Gastrocnemius medialis (tissue), 4 donors: ENCODE results near the gene COL28A1.

Experiments
- CTCF ChIP-seq, 5 experiments: fragments of 450-650 bp in 3 of 5; fragments of 200-600 bp in 2 of 5; sonication (generic) in 2 of 5; IDR thresholded peaks in 4 of 5; conservative IDR thresholded peaks in 1 of 5; 1 replicate in 4 of 5; 2 replicates in 1 of 5; pipeline ENCODE4 v1.5.1; 2016 to 2019; ENCODE audit warnings: antibody characterized with exemption in 5 of 5, mild to moderate bottlenecking in 3 of 5, moderate library complexity in 3 of 5
- POLR2A ChIP-seq, 2 donors: fragments of 450-650 bp; IDR thresholded peaks; one replicate each; pipeline ENCODE4 v1.6.1; 2017; ENCODE audit warnings: antibody characterized with exemption in 2 of 2, mild to moderate bottlenecking in 2 of 2, moderate library complexity in 2 of 2

GRCh38 chr7:7478569-7478968 lies 57.1 kb downstream of the COL28A1 start:
- TF ChIP-seq CTCF (IDR thresholded peaks at IDR 0.05 in 4 of 5, conservative IDR thresholded peaks at IDR 0.05 in 1 of 5) (no peak), POLR2A (IDR thresholded peaks at IDR 0.05) (no peak)
